ENCODE measurements around the gene SCAI. TPM values are rescaled to one million over a fixed set of nuclear protein-coding genes. Genes with fewer than 3 reads are reported as not detected.
"Not testable (repeated sequence)": the region's sequence is repeated elsewhere in the genome, so short reads cannot be mapped to it uniquely, and the experiment has no call there.

SCAI gene
- total RNA-seq, 2 donors from 2014 or later, result 7.2 to 10.5 TPM

- not testable (repeated sequence) for H3K36me3 Mint-ChIP-seq (ENCODE audit: low read depth); H3K4me1 Mint-ChIP-seq; H3K27ac Mint-ChIP-seq; ATAC-seq; H3K27me3 Mint-ChIP-seq; H3K9me3 ChIP-seq (ENCODE audit: control insufficient read depth, low read length, poor library complexity, severe bottlenecking); H3K4me3 Mint-ChIP-seq; DNase-seq
These were observed 24.6 kb downstream of the SCAI start for GRCh38 chr9:125118696-125119095.

DNA sequence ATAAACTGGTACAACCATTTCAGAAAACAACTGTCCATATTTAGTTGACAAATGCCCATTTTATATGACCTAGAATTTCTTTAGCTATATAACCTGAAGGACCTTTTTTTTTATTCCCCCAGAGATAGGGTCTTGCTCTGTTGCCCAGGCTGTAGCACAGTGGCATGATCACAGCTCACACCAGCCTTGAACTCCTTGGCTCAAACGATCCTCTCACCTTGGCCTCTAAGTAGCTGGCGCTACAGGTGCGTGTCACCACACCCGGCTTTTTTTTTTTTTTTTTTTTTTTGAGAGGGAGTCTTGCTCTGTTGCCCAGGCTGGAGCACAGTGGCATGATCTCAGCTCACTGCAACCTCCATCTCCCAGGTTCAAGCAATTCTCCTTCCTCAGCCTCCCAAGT is 28.8 kb downstream of the SCAI start:
- H3K9me3 ChIP-seq (ENCODE audit: control insufficient read depth, low read length, poor library complexity, severe bottlenecking); ATAC-seq; H3K27ac Mint-ChIP-seq; H3K4me3 Mint-ChIP-seq; H3K36me3 Mint-ChIP-seq (ENCODE audit: low read depth); H3K4me1 Mint-ChIP-seq; DNase-seq; H3K27me3 Mint-ChIP-seq: not testable (repeated sequence)

DNA sequence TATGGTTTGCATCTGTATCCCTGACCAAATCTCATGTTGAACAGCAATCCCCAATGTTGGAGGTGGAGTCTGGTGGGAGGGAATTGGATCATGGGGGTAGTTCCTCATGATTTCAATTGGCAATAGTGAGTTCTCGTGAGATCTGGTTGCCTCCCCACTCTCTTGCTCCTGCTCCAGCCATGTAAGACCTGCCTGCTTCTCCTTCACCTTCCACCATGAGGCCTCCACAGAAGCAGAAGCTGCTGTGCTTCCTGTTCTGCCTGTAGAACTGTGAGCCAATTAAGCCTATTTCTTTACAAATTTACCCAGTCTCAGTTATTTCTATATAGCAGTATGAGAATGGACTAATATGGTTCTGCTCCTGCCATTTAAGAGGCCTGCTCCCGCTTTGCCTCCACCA is 32.9 kb downstream of the SCAI start:
- no peak for ATAC-seq
- no peaks in the 10 kb centered on the region for H3K9me3 ChIP-seq (ENCODE audit: control insufficient read depth, low read length, poor library complexity, severe bottlenecking)
- H3K36me3 Mint-ChIP-seq (ENCODE audit: low read depth), result no peaks in the 10 kb centered on the region
- H3K27ac Mint-ChIP-seq, result peak overlapping the region; percentile 45
- no peaks in the 10 kb centered on the region for H3K4me1 Mint-ChIP-seq
- no peak for DNase-seq
- no peak overlapping the region for H3K4me3 Mint-ChIP-seq
- H3K27me3 Mint-ChIP-seq, result no peaks in the 10 kb centered on the region

- not testable (repeated sequence) for DNase-seq; H3K4me3 Mint-ChIP-seq; H3K36me3 Mint-ChIP-seq (ENCODE audit: low read depth); ATAC-seq; H3K4me1 Mint-ChIP-seq; H3K27ac Mint-ChIP-seq; H3K9me3 ChIP-seq (ENCODE audit: control insufficient read depth, low read length, poor library complexity, severe bottlenecking); H3K27me3 Mint-ChIP-seq
These were observed 34.8 kb downstream of the SCAI start for GRCh38 chr9:125108541-125108940.

- ATAC-seq (no peak), DNase-seq (no peak)
- Mint-ChIP-seq H3K27me3 (no peaks in the 10 kb centered on the region), H3K36me3 (ENCODE audit: low read depth) (no peaks in the 10 kb centered on the region), H3K4me1 (peaks cover 5% of the 10 kb centered on the region), H3K27ac (peak overlapping the region; percentile 19), H3K4me3 (no peak overlapping the region)
- H3K9me3 ChIP-seq (ENCODE audit: control insufficient read depth, low read length, poor library complexity, severe bottlenecking), result no peaks in the 10 kb centered on the region
These were observed 36.9 kb downstream of the SCAI start for GRCh38 chr9:125106285-125106893.

- Mint-ChIP-seq H3K36me3 (ENCODE audit: low read depth) (peaks cover 3% of the 10 kb centered on the region), H3K27ac (no peak overlapping the region), H3K4me1 (peaks cover 12% of the 10 kb centered on the region), H3K27me3 (no peaks in the 10 kb centered on the region), H3K4me3 (no peak overlapping the region)
- no peak for ATAC-seq
- DNase-seq, result no peak
- H3K9me3 ChIP-seq (ENCODE audit: control insufficient read depth, low read length, poor library complexity, severe bottlenecking), result no peaks in the 10 kb centered on the region
These were observed 39.4 kb downstream of the SCAI start for GRCh38 chr9:125103770-125104460.

DNA sequence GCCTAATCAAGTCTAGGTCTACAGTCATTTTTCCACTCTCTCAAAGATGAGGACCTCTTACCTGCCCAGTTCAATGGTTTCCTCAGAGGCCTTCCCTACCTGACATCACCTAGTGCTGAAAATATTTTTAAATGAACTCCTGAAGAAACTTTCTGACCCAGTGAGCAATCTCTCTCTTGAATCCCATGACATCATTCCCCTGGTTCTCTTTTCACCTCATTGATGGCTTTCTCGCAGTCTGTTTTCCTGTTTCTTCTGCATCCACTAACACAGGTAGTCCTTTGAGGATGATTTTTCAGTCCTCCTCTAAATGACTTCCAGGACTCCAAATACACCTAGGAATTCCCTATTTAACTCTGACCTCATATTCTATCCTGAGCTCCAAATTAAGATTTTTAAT is 40.3 kb downstream of the SCAI start:
- no peak overlapping the region for H3K27ac Mint-ChIP-seq
- no peak overlapping the region for H3K4me3 Mint-ChIP-seq

GRCh38 chr9:125100822-125101221 is 42.5 kb downstream of the SCAI start:
- DNase-seq (no peak), ATAC-seq (no peak)
- peak overlapping the region; percentile 9 for H3K27ac Mint-ChIP-seq
- peaks cover 3% of the 10 kb centered on the region for H3K36me3 Mint-ChIP-seq (ENCODE audit: low read depth)
- H3K4me1 Mint-ChIP-seq, result peaks cover 12% of the 10 kb centered on the region
- no peaks in the 10 kb centered on the region for H3K9me3 ChIP-seq (ENCODE audit: control insufficient read depth, low read length, poor library complexity, severe bottlenecking)
- no peak overlapping the region for H3K4me3 Mint-ChIP-seq
- H3K27me3 Mint-ChIP-seq, result no peaks in the 10 kb centered on the region

More for the DNA sequence above, 40.3 kb downstream of the SCAI start:
- no peak for ATAC-seq
- DNase-seq, result no peak
- H3K4me1 Mint-ChIP-seq, result peaks cover 12% of the 10 kb centered on the region
- no peaks in the 10 kb centered on the region for H3K27me3 Mint-ChIP-seq
- no peaks in the 10 kb centered on the region for H3K9me3 ChIP-seq (ENCODE audit: control insufficient read depth, low read length, poor library complexity, severe bottlenecking)
- H3K36me3 Mint-ChIP-seq (ENCODE audit: low read depth), result peaks cover 3% of the 10 kb centered on the region

- no peak overlapping the region for H3K4me3 Mint-ChIP-seq
These were observed 43.5 kb downstream of the SCAI start for GRCh38 chr9:125099816-125100215.

GRCh38 chr9:125095821-125096443 is 47.4 kb downstream of the SCAI start:
- Mint-ChIP-seq H3K27ac (no peak overlapping the region), H3K27me3 (no peaks in the 10 kb centered on the region), H3K36me3 (ENCODE audit: low read depth) (peaks cover 11% of the 10 kb centered on the region), H3K4me1 (peaks cover 11% of the 10 kb centered on the region), H3K4me3 (no peak overlapping the region)
- H3K9me3 ChIP-seq (ENCODE audit: control insufficient read depth, low read length, poor library complexity, severe bottlenecking), result no peaks in the 10 kb centered on the region
- DNase-seq, result no peak
- ATAC-seq, result no peak

More at GRCh38 chr9:125099816-125100215, 43.5 kb downstream of the SCAI start:
- no peak for DNase-seq
- no peaks in the 10 kb centered on the region for H3K27me3 Mint-ChIP-seq
- no peaks in the 10 kb centered on the region for H3K9me3 ChIP-seq (ENCODE audit: control insufficient read depth, low read length, poor library complexity, severe bottlenecking)
- H3K27ac Mint-ChIP-seq, result peak overlapping the region; percentile 9
- ATAC-seq, result no peak
- peaks cover 17% of the 10 kb centered on the region for H3K4me1 Mint-ChIP-seq
- peaks cover 7% of the 10 kb centered on the region for H3K36me3 Mint-ChIP-seq (ENCODE audit: low read depth)

DNA sequence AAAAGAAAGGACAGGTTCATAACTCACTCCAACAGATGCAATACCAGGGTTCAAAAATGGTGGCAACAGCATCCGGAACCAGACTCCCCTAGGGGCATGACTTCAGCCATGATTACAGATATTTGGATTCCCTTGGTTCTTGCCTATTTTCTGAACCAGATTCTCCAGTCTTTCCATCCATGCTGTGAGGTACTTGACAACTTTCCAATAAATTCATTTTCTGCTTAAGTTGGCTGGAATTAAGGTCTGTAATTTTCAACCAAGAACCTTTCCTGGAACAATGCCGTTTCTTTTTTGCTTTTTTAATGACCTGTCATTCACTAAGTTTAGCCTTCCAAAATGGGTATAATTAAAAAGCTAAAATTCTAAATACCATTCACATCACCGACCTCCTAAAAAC is 52.2 kb downstream of the SCAI start:
- H3K36me3 Mint-ChIP-seq (ENCODE audit: low read depth), result peaks cover 15% of the 10 kb centered on the region
- no peak overlapping the region for H3K27ac Mint-ChIP-seq
- peaks cover 17% of the 10 kb centered on the region for H3K4me1 Mint-ChIP-seq
- H3K9me3 ChIP-seq (ENCODE audit: control insufficient read depth, low read length, poor library complexity, severe bottlenecking), result no peaks in the 10 kb centered on the region
- ATAC-seq, result no peak
- H3K27me3 Mint-ChIP-seq, result no peaks in the 10 kb centered on the region
- H3K4me3 Mint-ChIP-seq, result no peak overlapping the region
- no peak for DNase-seq

- peaks cover 11% of the 10 kb centered on the region for H3K36me3 Mint-ChIP-seq (ENCODE audit: low read depth)
- ATAC-seq (no peak), DNase-seq (no peak)
- H3K27me3 Mint-ChIP-seq, result no peaks in the 10 kb centered on the region
- H3K27ac Mint-ChIP-seq, result no peak overlapping the region
- no peaks in the 10 kb centered on the region for H3K9me3 ChIP-seq (ENCODE audit: control insufficient read depth, low read length, poor library complexity, severe bottlenecking)
- H3K4me3 Mint-ChIP-seq, result no peak overlapping the region
- H3K4me1 Mint-ChIP-seq, result peaks cover 12% of the 10 kb centered on the region
These were observed 54.0 kb downstream of the SCAI start for GRCh38 chr9:125089331-125089730.

DNA sequence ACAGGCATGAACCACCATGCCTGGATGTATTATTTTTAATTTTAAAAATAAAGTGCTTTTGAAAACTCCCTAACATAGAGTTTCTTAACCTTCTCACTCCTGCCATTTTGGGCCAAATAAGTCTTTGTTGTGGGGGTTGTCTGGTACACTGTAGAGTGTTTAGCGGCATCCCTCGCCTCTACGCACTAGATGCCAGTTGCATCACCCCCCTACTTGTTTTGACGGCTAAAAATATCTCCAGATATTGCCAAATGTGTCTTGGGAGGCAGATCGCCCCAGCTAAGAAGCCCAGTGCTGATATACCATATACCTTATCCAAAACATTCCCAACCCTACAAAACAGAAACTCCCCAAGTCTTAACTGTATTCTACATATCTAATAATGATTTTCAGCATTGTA is 54.6 kb downstream of the SCAI start:
- no peaks in the 10 kb centered on the region for H3K9me3 ChIP-seq (ENCODE audit: control insufficient read depth, low read length, poor library complexity, severe bottlenecking)
- ATAC-seq, result no peak
- no peak overlapping the region for H3K27ac Mint-ChIP-seq
- DNase-seq, result no peak
- H3K4me3 Mint-ChIP-seq, result no peak overlapping the region
- no peaks in the 10 kb centered on the region for H3K27me3 Mint-ChIP-seq
- H3K4me1 Mint-ChIP-seq, result peaks cover 10% of the 10 kb centered on the region
- peaks cover 5% of the 10 kb centered on the region for H3K36me3 Mint-ChIP-seq (ENCODE audit: low read depth)
